ENCODE data around the gene INTS1. TPM values are rescaled to one million over a fixed set of nuclear protein-coding genes. Genes with fewer than 3 reads are reported as not detected.

The INTS1 gene
- total and polyA plus RNA-seq, 4 donors, result 31.2 to 121 (median 46.0) TPM

DNA sequence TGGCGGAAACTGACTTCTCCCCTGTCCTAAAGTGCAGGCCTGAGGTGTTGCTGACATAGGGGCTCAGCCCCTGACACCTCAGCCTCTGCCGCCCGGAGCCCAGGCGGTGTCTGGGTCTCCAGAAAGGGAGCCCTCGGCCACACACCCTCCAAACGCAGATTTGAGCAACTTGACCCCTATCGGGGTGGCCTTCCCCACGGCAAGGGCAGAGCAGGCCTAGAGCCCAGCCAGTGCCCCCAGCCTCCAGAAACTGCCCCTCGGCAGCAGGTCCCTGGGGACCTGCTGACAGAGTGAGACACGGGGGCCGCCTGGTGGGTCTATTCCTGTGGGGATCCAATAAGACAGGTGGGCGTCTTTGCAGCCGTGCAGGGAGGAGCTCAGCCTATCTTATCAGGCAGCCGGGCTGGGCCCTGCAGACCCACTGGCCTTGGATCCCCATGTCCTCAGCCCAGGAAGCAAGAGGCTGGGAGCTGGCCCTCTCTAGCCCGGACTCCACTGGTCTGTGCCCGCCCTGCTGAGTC lies 40.8 kb upstream of the INTS1 start:
- DNase-seq (no peak), ATAC-seq (ENCODE audit: insufficient read depth, low FRiP score) (no peak)
- WGBS, 2 donors, result 90% methylated on average over 16 of the region's 16 CpGs
- no peak overlapping the region for H3K4me3 ChIP-seq
- TF ChIP-seq, protein P1, sequence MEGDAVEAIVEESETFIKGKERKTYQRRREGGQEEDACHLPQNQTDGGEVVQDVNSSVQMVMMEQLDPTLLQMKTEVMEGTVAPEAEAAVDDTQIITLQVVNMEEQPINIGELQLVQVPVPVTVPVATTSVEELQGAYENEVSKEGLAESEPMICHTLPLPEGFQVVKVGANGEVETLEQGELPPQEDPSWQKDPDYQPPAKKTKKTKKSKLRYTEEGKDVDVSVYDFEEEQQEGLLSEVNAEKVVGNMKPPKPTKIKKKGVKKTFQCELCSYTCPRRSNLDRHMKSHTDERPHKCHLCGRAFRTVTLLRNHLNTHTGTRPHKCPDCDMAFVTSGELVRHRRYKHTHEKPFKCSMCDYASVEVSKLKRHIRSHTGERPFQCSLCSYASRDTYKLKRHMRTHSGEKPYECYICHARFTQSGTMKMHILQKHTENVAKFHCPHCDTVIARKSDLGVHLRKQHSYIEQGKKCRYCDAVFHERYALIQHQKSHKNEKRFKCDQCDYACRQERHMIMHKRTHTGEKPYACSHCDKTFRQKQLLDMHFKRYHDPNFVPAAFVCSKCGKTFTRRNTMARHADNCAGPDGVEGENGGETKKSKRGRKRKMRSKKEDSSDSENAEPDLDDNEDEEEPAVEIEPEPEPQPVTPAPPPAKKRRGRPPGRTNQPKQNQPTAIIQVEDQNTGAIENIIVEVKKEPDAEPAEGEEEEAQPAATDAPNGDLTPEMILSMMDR (IDR thresholded peaks at IDR 0.05; ENCODE audit: control extremely low read depth, extremely low read depth), result no peak
- H3K36me3 ChIP-seq (ENCODE audit: control insufficient read depth in 4 of 4, insufficient read depth in 4 of 4, low read length in 4 of 4), result peaks cover 0 to 46% (median 5%) of the 10 kb centered on the region in 4 donors
- no peaks in the 10 kb centered on the region for H3K27me3 ChIP-seq (ENCODE audit: control insufficient read depth in 3 of 3, insufficient read depth in 3 of 3, low read length in 2 of 3)
- H3K9ac ChIP-seq (ENCODE audit: insufficient read depth in 1 of 2, low read length in 2 of 2), result no peak overlapping the region
- H3K27ac ChIP-seq (ENCODE audit: low read depth in 1 of 2, low read length in 1 of 2), result no peak overlapping the region
- H3K9me3 ChIP-seq (ENCODE audit: control insufficient read depth in 4 of 4, insufficient read depth in 3 of 4, low read length in 3 of 4), result no peaks in the 10 kb centered on the region
- peaks cover 0 to 1% (median 0%) of the 10 kb centered on the region in 5 donors for H3K4me1 ChIP-seq (ENCODE audit: control insufficient read depth in 5 of 5, insufficient read depth in 5 of 5, low read length in 5 of 5)

DNA sequence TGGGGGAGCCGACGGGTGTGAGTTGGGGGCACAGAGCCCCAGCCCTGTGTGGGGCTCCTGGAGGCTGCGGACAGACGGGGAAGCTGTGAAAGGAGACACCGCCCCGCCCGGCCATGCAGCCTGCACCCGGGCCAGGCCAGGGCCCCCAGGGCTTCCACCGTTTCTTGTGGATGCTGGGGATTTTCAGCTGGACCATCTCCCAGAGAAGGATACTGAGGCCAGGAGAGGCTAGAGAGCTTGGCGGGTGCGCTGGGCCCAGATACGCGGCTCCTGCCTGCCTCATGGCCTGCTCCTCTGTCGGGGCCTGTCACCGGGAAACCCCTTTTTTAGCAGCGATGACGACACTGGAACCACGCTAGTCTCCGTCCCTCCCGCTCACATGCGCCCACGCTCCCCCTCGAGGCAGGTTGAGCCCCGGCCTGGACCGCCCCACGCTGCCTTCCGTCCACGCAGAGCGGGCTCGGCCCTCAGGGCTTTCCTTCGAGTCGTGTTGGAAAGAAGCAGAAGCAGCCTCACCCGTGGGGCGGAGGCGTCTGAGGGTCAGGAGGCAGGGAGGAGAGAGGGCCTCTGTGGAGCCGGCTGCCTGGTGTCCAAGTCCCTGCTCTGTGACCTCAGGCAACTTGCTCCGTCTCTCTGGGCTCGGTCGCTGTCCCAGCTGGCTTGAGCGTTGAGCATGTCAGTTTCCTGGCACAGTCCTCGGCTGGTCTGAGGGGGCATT lies 40.1 kb upstream of the INTS1 start:
- TF ChIP-seq, protein P1 (IDR thresholded peaks at IDR 0.05; ENCODE audit: control extremely low read depth, extremely low read depth), result no peak
- no peak overlapping the region for H3K4me3 ChIP-seq
- H3K9ac ChIP-seq (ENCODE audit: insufficient read depth in 1 of 2, low read length in 2 of 2), result no peak overlapping the region
- H3K27ac ChIP-seq (ENCODE audit: low read depth in 1 of 2, low read length in 1 of 2), result no peak overlapping the region
- H3K4me1 ChIP-seq (ENCODE audit: control insufficient read depth in 5 of 5, insufficient read depth in 5 of 5, low read length in 5 of 5), result peaks cover 0 to 1% (median 0%) of the 10 kb centered on the region in 5 donors
- H3K36me3 ChIP-seq (ENCODE audit: control insufficient read depth in 4 of 4, insufficient read depth in 4 of 4, low read length in 4 of 4), result peaks cover 0 to 52% (median 5%) of the 10 kb centered on the region in 4 donors
- H3K27me3 ChIP-seq (ENCODE audit: control insufficient read depth in 3 of 3, insufficient read depth in 3 of 3, low read length in 2 of 3), result no peaks in the 10 kb centered on the region
- 77 to 81% methylated on average over 40 to 41 of the region's 41 CpGs for WGBS, 2 donors
- no peak for DNase-seq
- ATAC-seq (ENCODE audit: insufficient read depth, low FRiP score), result no peak
- H3K9me3 ChIP-seq (ENCODE audit: control insufficient read depth in 4 of 4, insufficient read depth in 3 of 4, low read length in 3 of 4), result no peaks in the 10 kb centered on the region

- Histone ChIP-seq H3K9ac (ENCODE audit: insufficient read depth in 1 of 2, low read length in 2 of 2) (no peak overlapping the region), H3K27ac (ENCODE audit: low read depth in 1 of 2, low read length in 1 of 2) (no peak overlapping the region), H3K36me3 (ENCODE audit: control insufficient read depth in 4 of 4, insufficient read depth in 4 of 4, low read length in 4 of 4) (peaks cover 0 to 57% (median 5%) of the 10 kb centered on the region in 4 donors), H3K4me1 (ENCODE audit: control insufficient read depth in 5 of 5, insufficient read depth in 5 of 5, low read length in 5 of 5) (peaks cover 0 to 6% (median 0%) of the 10 kb centered on the region in 5 donors), H3K27me3 (ENCODE audit: control insufficient read depth in 3 of 3, insufficient read depth in 3 of 3, low read length in 2 of 3) (no peaks in the 10 kb centered on the region), H3K9me3 (ENCODE audit: control insufficient read depth in 4 of 4, insufficient read depth in 3 of 4, low read length in 3 of 4) (no peaks in the 10 kb centered on the region), H3K4me3 (no peak overlapping the region)
- no peak for DNase-seq
- TF ChIP-seq, protein P1 (IDR thresholded peaks at IDR 0.05; ENCODE audit: control extremely low read depth, extremely low read depth), result no peak
- WGBS, 2 donors, result 91% methylated on average over 6 of the region's 6 CpGs
- ATAC-seq (ENCODE audit: insufficient read depth, low FRiP score), result no peak
Measured at GRCh38 chr7:1543826-1544177, 39.6 kb upstream of the INTS1 start.

All from lung (tissue), 12 donors.